ENCODE measurements around the gene EFCAB12. TPM values are rescaled to one million over a fixed set of nuclear protein-coding genes. Genes with fewer than 3 reads are reported as not detected.
"Not testable (repeated sequence)": the region's sequence is repeated elsewhere in the genome, so short reads cannot be mapped to it uniquely, and the experiment has no call there.

Gene EFCAB12
- total RNA-seq, 2 donors from 2014 or later = 0.56 to 0.58 TPM

DNA sequence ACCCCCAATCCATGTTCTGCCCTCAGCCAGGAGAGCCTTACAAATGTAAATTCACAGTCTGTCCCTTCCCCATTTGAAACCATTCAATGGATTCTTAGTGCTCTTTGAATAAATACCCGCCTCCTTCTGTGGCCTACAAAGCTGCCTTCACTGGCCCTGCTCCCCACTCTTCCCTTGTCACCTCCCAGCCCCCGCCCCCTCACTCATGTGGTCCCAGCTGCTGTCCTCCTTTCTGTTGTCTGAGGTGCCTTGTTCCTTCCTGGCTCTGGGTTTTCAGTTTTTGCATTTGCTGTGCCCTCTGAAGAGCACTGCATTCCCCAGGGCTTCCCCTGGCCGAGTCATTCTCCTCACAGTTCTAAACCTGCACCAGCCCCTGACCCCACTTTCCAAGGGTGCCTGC is 3.2 kb downstream of the EFCAB12 start:
- intact Hi-C loops (cut with DNase I, micrococcal nuclease) = no loop called here
- DNase-seq = no peak
- ATAC-seq = no peak

DNA sequence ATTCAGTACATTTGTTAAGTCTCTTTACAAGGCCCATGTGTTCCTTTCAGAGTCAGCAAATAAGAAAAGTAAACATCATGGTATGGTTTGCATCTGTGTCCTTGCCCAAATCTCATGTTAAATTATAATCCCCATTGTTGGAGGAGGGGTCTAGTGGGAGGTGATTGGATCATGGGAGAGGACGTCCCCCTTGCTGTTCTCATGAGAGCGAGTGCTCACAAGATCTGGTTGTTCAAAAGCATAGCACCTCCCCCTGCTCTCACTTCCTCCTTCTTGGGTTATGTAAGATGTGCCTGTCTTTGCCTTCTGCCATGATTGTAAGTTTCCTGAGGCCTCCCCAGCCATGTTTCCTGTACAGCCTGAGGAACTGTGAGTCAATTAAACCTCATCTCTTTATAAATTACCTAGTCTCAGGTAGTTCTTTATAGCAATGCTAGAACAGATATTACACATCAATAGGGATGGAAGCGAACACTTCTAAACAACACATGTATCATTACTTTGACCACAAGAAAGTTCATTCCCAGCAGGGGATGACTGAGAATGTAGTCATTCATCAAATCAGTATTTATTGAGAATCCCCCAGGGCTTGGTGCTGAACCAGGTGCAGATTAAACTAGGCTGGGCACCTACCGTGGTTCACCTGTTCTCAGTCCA is 4.1 kb downstream of the EFCAB12 start:
- ATAC-seq (peak; percentile 41), DNase-seq (peak in 1 of 2 donors; percentile 33)
- intact Hi-C loops (cut with DNase I, micrococcal nuclease) = no loop called here

DNA sequence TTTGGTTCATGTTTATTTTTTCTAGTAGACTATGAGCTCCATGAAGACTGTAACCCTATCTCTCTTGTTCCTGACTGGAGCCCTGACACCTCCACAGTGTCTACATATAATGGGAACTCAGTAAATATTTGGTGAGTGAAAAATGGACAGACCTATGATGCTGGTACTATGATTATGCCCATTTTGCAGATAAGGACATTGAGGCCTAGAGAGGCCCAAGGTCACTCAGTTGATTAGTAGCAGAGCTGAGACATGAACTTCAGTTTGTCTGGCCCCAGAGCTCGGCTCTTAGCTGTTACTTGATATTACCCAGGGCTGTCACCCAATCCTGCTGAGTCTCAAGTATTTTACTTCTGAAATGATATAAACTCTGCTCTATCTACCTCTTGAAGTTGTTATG is 5.5 kb downstream of the EFCAB12 start:
- ATAC-seq (no peak), DNase-seq (no peak)
- intact Hi-C loops (cut with DNase I, micrococcal nuclease) = no loop called here

DNA sequence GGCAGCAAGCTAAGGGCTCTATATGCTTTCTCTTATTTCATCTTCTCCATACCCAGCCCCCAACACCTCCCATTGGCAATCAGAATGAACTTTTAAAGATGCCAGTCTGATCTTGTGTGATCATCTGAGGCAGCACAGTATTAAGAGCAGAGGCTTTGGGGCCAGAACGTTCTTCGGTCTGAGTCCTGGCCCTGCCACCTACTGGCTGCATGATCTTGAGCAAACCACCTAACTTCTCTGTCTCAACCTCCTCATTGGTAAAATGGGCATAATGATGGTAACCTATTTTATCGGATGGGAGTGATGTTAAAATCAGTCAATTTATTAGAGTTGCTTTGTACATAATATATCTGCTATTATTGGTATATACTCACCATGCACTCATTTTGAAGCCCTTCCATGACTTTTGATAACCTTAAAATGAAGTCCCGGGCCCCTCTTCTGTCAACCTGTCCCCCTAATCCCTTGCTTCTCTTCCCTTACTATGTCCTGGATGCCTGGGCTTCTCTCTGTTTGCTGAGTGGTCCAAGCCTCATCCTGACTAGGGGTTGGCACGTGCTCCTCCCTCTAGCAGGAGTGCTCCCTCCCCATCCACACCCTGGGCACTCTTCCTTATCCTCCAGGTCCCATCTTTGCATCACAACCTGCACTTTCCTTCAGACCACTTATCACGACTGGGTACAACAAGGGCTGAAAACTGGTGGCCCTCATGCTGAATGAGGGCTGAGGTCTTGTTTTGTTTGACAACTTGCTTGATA is 6.3 kb downstream of the EFCAB12 start:
- intact Hi-C loops (cut with DNase I, micrococcal nuclease) = no loop called here
- ATAC-seq (no peak), DNase-seq (peak in 1 of 2 donors; percentile 17)

DNA sequence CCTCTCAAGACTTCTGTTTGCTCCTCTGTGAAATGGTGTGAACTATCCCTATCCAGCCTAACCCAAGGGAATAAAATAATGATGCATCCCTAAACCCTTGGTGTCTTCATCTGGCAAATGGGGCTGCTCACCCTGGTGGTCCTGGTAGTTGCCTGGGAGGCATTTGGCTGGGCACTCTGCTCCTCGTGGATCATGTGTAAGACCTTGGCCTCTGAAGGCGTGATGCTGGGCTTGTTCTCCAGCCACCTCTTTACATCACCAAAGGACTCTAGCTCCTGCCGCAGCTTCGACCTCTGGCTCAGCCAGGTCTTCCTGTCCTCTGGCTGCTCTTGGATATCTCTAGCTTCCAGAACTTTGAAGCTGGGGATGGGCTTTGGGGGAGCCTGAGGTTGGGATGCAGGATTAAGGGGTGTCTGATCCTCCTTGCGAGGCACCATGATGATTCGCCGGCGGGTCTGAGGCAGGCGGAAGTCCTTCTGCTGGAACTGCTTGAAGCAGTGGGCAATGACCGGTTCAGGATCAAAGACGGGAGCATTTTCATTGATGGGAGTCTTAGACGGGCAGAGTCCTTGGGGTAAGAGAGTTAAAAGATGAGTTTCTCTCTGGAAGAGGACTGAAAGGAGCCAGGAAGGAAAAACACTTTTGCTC is 7.1 kb downstream of the EFCAB12 start:
- intact Hi-C loops (cut with DNase I, micrococcal nuclease) = no loop called here
- DNase-seq (peak in 1 of 2 donors; percentile 10), ATAC-seq (no peak)

DNA sequence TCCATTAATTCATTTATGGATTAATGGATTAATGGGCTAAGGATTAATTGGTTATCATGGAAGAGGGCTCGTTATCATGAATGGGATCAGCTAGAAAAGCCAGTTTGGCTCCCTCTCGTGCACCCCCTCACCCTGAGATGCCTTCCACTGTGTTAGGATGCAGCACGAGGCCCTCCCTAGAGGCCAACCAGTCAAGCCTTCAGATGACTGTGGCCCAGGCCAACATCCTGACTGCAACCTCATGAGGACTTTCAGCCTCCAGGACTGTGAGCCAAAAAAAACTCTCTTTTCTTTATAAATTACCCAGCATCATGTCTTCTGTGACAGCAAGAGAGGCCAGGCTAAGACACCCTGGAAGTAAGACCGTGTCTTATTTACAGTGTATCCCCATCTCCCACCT is 9.0 kb downstream of the EFCAB12 start:
- intact Hi-C loops (cut with DNase I, micrococcal nuclease) = no loop called here
- DNase-seq (no peak), ATAC-seq (no peak)

DNA sequence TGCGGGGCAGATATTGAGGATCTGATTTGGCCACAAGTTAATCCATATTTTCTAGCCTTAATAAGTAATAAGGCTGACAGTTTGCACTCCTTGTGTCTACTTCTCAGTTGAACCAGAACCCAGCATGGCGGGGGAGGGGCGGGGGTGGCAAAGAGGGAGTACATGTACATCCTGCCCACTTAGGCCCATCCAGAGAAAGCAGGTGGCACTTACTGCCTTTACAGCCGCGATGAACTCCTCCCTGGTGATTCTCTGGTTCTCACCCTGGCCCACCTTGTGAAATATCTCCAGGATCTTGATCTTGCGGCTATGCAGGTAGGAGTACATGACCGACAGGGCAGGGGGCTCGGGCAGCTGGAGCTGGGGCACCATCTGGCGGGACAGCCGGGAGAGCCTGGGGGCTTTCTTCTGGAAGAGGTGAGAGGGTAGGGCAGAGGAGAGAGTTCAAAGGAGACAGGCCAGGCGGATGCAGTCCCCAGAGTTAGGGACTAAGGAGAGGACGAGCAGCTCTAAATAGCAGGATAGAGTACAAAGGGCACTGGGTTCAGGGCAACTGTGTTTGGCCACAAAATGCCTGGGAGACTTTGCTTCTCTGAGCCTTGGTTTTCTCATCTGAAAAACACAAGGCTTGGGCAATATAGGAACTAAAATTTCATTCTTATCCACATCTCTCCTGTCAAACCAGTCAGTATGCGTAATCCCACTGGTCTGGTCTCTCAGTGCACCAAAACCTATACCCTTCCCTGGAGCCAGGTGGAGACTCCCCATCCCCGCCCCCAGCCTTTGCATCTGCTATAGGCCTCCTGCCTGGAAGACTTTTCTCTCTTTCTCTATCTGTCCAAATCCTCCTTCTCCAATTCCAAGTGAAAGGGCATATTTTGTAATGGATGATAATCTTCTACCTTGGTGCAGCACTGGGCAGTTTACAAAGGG is 10.1 kb downstream of the EFCAB12 start:
- intact Hi-C loops (cut with DNase I, micrococcal nuclease) = no loop called here
- DNase-seq (no peak), ATAC-seq (no peak)

DNA sequence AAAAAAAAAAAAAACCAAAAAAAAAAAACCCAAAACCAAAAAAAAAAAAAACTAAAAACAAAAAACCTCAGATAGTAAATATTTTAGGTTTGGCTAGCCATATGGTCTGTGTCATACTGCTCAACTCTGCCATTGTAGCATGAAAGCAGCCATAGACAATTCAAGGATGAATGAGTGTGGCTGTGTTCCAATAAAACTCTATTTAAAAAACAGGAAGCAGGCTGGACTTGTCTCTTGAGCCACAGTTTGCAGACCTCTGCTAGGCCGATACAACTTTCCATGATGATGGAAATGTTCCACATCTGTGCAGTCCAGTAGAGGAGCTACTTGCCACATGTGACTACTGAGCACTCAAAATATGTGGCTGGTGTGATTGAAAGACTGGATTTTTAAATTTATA is 11.1 kb downstream of the EFCAB12 start:
- intact Hi-C loops (cut with DNase I, micrococcal nuclease) = no loop called here
- ATAC-seq = no peak

DNA sequence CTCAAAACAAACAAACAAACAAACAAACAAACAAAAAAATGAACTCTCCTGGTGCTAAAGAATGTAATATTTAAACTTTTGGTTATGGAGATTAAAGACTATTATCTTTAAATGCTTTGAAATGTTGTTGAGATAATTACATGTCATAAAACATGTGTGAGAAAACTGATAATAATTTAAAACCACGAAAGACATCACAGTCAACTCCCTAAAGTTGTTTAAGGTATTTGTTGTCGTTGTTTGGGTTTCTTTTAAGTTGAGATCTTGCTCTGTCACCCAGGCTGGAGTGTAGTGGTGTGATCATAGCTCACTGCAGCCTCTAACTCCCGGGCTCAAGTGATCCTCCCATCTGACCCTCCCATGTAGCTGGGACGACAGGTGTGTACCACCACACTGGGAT is 12.0 kb downstream of the EFCAB12 start:
- no peak for DNase-seq
- intact Hi-C loops (cut with DNase I, micrococcal nuclease) = no loop called here

More for the DNA sequence above, 11.1 kb downstream of the EFCAB12 start:
- DNase-seq = no peak

DNA sequence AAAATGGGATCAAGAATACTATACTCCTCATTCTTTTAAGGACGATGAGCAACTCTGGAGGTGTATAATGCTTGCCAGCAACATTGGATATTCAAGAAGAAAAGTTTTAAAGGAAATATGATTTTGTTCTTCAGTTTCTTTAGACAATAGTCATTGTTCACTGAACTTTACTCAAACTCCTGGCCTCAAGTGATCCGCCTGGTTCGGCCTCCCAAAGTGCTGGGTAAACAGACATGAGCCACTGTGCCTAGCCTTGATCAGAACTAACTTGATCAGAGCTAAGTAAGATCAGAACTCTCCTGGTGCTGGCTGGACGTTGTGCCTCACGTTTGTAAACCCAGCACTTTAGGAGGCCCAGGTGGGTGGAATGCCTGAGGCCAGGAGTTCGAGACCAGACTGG is 12.6 kb downstream of the EFCAB12 start:
- DNase-seq = no peak
- ATAC-seq = no peak
- intact Hi-C loops (cut with DNase I, micrococcal nuclease) = no loop called here

More for the DNA sequence above, 12.0 kb downstream of the EFCAB12 start:
- no peak for ATAC-seq

DNA sequence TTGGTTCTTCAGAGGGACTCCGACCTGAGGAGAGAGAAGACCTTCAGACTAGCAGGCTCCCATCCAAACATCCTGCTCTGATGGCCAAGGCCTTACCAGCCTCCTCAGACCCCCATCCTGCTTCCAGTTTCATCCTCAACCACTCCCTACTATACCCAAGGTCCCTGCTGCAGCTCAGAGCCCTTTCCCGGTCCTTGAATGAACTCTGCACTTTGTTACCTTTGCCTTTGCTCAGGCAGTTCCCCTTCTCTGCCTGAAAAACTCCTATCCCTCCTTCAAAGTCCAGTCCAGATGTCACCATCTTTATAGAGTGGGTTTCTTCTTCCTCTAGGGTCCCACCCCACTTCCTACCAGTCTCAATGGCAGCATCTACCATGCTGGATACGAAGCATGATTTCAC is 13.1 kb downstream of the EFCAB12 start:
- intact Hi-C loops (cut with DNase I, micrococcal nuclease) = no loop called here
- peak in 1 of 2 donors; percentile 5 for DNase-seq

DNA sequence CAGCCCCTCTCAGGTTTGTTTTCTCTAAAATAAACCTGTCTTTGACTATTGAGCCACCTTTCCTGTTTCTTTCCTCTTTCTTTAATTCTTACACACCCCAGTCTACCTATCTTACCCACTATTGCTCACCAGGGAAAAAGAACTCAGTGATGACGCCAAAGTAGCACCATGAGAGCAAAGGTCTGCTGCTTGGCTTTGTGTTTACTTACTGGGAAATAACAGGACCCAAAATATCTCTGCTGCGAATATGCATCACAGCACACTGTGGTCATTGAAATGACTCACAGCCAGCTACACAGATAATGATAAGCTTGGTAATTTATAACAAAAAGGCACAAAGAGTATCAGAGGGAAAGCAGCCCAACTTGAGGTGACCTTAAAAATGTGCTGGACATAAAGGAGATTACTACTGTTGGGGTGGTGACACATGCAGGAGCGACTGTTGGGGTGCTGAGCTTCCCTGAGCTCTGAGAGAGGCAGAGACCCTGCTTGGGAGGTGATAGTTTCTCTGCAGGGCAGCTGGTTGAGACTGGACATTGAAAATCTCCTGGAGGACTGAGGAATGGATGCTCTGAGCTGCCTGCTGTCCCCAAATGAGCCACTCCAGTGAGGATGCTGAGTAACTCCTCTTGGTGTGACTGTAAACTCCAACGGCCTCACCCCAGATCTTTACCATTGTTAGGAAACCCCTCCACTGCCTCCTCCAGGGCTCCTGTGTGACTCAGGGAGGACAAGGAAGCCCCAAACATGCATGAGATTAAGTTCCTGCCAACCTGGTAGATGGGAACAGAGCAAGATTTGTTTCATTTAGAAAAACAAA is 14.5 kb downstream of the EFCAB12 start:
- intact Hi-C loops (cut with DNase I, micrococcal nuclease) = no loop called here
- ATAC-seq (peak; percentile 54), DNase-seq (peak in 1 of 2 donors; percentile 2)

More for the DNA sequence above, 13.1 kb downstream of the EFCAB12 start:
- ATAC-seq = no peak

DNA sequence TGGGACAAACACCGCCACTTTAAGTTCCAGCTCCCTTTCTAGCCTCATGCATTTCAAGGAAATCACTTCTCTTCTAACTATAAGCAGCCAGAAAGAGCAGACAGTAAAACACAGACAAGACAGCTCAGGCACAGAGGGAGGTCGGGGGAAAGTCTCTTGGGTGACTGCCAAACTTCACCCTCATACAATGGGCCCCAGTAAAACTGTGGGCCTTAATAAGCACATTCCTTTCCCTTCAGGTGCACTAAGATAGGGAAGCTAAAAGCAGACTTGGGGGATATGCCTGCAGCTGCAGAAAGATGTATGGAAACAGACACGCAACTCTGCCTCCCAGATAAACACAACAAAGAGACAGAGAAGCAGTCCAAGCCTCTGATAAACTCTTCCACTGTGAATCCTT is 15.2 kb downstream of the EFCAB12 start:
- DNase-seq; ATAC-seq; intact Hi-C loops (cut with DNase I, micrococcal nuclease): not testable (repeated sequence)

DNA sequence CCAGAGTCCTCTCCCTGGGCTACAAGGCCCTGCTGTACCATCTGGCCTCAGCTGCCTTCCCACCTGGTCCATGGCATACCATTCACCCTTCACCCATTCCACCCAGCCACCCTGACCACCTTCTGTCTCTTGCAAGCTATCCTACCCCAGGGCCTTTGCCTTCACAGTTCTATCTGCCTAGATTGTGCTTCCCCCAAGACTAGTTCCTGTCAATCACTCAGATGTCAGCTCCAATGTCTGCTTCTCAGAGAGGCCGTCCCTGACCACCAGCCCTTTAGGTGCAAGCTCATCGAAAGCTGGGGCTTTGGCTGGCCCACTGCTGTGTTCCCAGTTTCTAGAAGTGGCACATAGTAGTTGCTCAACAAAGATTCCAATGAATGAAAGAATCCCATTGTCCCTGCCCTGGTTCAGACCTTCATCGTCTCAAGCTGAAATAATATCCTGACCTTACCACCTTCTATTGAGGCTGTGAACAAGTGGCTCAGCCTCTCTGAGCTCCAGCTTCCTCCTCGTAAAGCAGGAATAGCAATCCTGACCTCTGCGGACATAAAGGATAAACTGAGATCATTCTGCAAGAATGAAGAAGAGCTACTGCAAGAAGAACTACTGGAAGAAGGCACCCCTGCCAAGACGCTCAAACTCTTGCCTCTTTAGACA is 15.8 kb downstream of the EFCAB12 start:
- intact Hi-C loops (cut with DNase I, micrococcal nuclease) = no loop called here
- DNase-seq (no peak), ATAC-seq (no peak)

DNA sequence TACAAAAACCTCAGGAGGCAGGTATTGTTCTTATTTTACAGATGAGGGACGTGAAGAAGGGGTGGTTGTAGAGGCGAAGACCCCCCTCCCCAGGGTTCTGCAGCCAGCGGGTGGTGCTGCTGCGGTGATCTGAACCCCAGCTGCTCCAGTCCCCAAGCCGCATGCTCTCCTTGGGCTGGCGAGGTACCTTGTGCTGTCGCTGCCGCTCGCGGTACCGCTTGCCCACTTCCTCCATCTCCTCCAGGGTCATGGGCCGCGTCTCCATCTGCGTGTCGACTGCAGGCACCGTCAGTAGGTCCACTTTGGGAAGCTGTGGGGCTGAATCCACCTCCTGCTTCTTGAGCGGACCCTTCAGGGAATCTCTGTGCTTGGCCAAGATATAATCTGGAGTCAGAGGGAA is 17.5 kb downstream of the EFCAB12 start:
- DNase-seq = no peak
- no peak for ATAC-seq
- intact Hi-C loops (cut with DNase I, micrococcal nuclease) = no loop called here

DNA sequence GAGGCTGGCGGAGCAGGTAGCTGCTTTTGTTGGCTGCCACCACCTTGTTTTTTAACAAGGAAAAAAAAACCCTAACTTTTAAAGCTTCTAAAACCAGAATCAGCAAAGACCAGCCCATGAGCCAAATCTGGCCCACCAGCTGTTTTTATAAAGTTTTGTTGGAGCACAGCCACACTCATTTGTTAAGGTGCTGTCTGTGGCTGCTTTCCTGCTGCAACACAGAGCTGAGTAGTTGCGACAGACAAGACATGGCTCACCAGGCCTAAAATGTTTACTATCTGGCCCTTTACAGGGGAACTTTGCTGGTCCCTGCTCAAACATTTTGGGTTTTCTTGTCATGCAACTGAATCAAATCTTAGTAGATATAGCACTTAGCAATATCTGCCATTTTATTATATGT is 18.9 kb downstream of the EFCAB12 start:
- ATAC-seq = no peak
- intact Hi-C loops (cut with DNase I, micrococcal nuclease) = no loop called here
- no peak for DNase-seq

DNA sequence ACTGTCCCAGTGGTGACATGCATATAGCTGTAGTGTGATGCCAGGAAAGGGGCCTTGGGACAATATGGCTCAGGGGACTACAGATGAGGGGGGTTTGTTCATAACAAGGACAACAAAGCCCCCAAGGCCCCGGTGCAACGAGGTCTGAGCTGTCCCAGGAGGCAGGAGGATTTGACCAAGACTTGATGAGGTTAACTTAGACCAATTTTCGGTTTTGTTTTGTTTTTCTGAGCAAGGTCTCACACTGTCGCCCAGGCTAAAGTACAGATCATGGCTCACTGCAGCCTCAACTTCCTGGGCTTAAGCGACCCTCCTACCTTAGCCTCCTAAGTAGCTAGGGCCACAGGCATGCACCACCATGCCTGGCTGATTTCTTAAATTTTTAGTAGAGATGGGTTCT is 23.8 kb downstream of the EFCAB12 start:
- ATAC-seq (no peak), DNase-seq (no peak)
- intact Hi-C loops (cut with DNase I, micrococcal nuclease) = no loop called here

DNA sequence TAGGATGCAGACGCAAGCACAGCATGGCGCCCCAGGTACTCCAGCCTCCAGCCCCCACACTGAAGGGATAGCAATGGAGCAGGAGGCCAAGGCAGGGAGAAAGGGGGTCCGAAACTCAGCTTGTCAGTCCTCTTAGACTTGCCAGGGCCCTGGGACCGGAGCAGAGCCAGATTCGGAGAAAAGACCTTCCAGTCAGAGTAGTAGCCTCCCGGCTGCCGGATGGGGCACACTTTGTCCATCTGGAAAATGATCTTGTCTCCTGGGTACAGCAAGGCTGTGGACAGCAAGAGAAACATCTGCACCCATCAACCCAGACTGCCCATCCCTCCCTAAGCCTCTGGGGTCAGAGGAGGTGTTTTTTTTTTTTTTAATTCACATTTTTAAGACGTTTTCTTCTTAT is 24.3 kb downstream of the EFCAB12 start:
- ATAC-seq (no peak), DNase-seq (no peak)
- intact Hi-C loops (cut with DNase I, micrococcal nuclease) = no loop called here
